ENCODE data around the gene RASGRP4.
"Not testable (repeated sequence)": the region's sequence is repeated elsewhere in the genome, so short reads cannot be mapped to it uniquely, and the experiment has no call there.

RASGRP4 gene

DNA sequence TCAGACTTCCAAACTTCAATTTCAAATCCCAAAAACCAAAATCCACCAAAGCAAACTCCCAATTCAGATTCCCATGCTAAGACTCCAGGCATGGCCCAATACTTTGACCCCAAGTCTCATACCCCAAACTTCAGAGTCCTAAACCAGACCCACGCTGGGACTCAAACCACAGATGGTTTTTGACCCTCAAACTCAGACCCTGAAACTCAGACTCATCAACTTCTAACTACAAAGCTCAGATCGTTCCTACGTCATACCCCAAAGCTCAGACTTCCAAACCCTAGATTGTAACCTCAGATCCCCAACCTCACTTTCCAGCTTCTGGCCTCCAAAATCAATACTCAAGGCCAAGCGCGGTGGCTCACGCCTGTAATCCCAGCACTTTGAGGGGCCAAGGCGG is 19.3 kb upstream of the RASGRP4 start:
- no peak for DNase-seq (ENCODE audit: low read depth)

DNA sequence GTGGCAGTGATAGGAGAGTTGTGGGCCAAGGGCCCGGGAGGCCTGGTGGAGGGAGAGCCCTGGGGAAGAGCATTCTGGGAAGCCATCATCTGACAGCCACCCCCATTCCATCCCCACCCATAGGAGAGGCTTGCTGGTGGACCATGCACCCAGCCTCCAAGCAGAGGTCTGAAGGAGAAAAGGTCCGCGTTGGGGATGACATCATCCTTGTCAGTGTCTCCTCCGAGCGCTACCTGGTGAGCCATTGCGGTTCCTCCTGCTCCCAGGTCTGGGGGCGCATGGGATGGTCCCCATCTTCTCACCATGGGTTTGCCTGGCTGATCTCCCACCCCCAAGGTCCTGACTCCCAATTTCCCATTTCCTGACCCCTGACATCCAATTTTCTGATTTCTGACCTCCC is 18.0 kb upstream of the RASGRP4 start:
- no peak for DNase-seq (ENCODE audit: low read depth)

DNA sequence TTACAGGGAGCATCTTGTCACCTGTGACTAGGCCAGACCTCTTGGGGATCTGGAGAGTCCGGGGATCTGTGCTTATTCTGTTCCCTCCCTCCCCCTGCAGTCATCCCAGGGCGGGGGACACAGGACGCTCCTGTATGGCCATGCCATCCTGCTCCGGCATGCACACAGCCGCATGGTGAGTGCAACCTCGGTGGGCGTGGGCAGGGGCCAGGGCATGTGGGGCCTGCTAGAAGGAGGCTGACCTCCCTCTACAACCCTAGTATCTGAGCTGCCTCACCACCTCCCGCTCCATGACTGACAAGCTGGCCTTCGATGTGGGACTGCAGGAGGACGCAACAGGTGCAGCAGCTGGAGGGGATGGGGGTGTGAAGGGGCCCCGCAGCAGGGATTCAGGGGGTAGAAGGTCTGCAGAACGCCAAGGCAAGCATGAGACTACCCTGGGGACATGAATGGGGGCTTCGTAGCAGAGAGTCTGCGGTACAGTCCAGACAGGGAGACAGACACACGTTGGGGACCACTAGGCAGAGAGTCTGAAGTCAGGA is 17.5 kb upstream of the RASGRP4 start:
- no peak for DNase-seq (ENCODE audit: low read depth)

DNA sequence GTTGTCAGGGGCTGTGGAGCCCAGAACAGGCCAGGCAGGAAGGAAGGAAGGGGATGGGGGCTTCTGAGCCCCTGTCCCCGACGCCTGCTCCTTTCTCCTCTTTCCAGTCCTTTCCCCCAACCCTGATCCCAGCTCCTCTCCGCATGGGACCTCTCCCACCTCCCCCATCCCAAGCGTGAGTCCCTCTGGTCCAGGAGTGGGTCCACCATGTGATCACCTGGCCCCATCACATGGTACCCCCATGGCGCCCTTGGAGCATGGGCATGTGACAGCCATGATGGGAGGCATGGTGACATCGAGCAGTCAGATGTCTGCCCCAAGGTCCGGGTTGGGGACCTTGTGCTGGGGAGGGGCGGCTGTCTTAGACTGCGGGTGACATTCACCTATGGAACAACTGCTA is 16.7 kb upstream of the RASGRP4 start:
- no peak for DNase-seq (ENCODE audit: low read depth)

DNA sequence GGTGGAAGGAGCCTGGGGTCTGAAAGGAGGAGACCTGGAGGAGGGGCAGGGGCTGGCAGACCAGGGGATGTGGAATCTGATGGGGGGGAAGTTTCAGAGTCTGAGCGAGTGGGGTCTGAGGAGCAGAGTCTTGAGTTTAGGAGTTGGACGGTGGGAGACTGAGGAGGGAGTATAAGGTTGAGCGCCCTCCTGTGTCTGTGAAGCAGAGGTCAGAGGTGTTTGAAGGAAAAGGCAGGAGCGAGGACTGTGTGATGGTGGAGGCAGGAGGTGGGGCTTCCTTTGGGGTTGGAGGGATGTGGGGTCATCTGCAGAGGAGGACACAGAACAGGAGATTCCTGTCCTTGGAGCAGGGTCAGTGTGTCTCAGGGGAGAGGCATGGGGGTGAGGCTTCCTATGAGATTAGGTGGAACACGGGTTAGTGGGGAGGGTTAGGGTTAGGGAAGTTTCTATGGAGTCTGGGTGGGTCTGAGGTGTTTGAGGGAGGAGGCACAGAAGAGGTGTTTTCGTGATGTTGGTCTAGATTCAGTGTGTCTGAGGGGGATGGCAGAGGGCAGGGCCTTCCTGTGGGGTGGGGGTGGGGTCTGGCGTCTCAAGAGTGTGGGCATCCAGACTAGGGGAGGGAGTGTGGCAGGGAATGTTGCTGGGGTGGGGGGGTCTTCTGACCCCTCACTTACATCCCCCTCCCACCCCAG is 15.8 kb upstream of the RASGRP4 start:
- DNase-seq (ENCODE audit: low read depth): no peak

DNA sequence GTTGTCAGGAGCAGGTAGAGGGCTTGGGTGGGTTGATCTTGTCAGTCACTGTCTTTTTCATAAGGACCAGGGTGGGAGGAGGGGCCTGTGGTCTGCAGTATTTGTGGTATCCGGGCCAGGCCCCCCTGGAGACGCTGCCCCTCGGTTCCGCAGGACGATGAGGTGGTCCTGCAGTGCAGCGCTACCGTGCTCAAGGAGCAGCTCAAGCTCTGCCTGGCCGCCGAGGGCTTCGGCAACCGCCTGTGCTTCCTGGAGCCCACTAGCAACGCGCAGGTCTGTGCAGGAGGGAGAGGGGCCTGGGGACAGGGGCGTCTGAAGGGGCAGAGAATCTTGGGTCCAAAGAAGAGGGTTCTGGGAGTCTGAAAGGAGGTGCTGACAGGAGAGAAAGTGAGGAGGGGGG is 14.6 kb upstream of the RASGRP4 start:
- no peak for DNase-seq (ENCODE audit: low read depth)

DNA sequence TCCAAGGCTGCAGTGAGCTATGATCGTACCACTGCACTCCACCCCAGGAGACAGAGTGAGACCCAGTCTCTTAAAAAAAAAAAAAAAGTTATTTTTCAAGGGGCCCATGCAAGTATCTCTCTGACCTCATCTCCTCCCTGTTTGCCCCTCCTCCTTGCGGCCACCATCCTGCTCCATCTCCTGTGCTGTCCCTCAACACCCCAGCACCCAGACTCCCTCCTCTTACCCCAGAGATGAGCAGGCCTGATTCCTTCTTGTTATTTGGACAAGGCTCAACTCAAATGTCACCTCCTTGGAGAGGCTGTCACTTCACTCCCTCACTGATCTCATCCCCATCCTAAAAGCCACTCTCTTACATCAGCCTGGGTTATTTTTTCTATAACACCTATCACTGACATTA is 11.9 kb upstream of the RASGRP4 start:
- DNase-seq (ENCODE audit: low read depth): no peak

DNA sequence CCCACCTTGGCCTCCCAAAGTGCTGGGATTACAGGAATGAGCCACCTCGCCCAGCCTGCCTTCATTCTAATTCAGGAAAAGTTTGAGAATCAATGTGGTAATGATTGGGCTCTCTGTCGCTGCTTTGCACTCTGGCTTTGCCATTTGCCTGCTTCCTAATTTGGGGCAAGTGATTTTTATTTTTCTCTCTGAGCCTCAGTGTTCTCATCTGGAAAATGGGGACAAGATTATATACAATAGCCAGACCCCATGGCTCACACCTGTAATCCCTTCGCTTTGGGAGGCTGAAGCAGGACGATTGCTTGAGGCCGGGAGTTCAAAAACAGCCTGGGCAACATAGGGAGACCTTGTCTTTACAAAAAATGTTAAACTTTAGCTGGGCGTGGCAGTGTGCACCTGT is 11.3 kb upstream of the RASGRP4 start:
- no peak for DNase-seq (ENCODE audit: low read depth)

DNA sequence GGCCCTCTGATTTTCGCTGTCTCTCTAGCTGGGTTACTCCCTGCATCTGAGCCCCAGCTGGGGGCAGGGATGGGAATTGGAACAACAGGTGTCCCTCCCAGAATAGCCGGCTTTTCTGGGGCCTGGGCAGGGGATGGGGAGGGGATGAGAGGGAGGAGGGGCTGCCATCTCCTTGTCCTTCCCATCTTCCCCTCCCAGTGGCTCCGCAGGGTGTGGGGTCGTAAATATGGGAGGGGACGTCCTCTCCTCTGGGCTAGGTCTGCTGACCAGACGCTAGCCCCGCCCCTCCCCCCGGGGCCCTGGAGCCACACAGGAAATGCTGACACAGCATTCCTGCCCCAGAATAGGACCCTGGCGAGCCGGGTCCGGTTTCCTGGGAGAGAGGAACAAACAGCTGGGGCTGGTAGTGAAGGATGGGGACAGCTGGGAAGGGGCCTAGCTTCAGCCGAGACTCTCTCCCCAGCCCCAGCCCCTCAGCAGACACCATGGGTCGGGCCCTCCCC is 8.6 kb upstream of the RASGRP4 start:
- DNase-seq (ENCODE audit: low read depth): no peak

GRCh38 chr19:38433268-38433733 is 7.3 kb upstream of the RASGRP4 start, which contains the start of gene RYR1:
RYR1 (plus strand) TSS chr19:38433691; CDS start chr19:38433830, 139 bp downstream.
- DNase-seq (ENCODE audit: low read depth): peak; percentile 20

- DNase-seq (ENCODE audit: low read depth): no peak
These were observed 4.9 kb upstream of the RASGRP4 start for GRCh38 chr19:38430931-38431330.

DNA sequence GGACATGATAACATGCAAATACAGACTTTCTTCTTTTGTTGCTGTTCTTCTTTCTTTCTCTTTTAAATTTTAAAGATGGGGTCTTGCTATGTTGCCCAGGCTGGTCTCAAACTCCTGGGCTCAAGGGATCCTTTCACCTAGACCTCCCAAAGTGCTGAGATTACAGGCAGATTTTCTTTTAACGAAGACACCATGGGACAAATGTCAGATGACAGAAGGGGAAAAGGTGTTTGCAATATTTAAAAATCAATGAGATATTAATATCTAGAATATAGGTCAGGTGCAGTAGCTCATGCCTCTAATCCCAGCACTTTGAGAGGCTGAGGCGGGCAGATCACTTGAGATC is 3.8 kb upstream of the RASGRP4 start:
- no peak for DNase-seq (ENCODE audit: low read depth)

DNA sequence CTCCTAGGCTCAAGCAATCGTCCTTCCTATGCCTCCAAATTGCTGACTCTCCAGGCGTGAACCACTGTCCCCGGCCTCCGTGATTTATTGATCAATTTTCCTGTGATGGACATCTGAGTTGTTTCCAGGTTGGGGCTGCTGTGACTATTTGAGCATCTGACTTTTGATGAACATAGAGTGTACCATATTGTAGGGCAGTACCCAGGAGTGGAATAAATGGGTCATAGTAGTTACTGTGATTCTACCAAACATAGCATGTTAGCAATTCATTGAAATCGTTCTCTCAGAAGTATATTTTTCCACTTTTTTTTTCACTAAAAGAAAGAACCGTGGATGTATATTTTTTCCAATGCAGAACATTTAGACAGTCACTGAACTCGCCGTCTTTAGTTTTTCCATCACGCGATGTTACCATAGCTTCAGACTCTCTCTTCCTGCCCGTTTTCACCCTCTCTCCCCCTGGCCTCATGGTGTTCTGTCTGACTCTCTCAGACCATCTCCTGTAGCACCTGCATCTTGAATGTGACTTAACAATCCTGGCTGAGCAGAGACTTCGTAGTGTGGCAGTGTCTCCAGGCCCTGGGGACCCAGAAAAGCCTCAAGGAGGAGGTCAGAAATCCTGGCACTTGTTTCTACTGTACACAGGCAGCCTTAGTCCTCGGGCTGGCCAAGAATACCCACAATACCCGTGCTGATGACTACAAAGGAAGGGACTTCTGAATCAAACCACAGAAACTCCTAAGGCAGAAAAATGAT is 3.2 kb upstream of the RASGRP4 start:
- DNase-seq (ENCODE audit: low read depth): no peak

GRCh38 chr19:38427035-38427677 is 1.1 kb upstream of the RASGRP4 start:
- DNase-seq (ENCODE audit: low read depth): not testable (repeated sequence)

DNA sequence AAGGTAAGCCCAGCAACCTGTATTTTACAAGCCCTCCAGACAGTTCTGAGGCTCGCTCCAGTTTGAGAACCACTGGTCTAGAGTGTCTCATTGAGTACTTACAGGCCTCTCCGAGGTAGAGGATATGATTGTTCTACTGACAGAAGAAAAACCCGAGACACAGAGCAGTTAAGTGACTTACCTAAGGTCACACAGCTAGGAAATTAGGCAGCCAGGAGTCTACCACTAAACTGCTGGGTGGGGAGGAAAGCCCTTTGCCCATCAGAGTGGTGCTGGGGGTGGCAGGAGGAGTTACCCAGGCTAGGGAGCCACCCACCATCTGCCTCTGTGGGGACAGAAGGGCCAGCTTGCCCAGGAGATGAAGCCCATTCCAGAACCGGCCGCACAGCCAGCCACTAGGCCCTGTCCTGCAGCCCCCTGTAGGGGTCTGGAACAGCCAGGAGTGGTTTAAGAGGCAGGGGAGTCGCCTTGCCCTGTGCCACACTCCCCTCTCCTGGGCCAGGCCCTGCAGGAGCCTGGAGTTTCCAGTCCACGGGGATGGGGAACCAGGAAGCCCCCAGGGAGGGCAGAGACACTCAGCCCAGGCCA is 703 bp downstream of the RASGRP4 start:
- no peak for DNase-seq (ENCODE audit: low read depth)

DNA sequence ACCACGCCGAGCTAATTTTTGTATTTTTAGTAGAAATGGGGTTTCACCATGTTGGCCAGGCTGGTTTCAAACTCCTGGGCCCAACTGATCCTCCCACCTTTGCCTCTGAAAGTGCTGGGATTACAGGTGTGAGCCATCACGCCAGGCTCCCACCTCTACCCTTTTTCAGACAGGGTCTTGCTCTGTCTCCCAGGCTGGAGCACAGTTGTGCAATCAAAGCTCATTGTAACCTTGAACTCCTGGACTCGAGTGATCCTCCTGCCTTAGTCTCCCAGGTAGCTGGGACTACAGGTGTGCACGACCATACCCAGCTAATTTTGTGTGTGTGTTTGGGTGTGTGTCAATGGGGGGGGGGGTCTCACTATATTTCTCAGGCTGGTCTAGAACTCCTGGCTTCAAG is 1.7 kb downstream of the RASGRP4 start:
- no peak for DNase-seq (ENCODE audit: low read depth)

- no peak for DNase-seq (ENCODE audit: low read depth)
These were observed 3.6 kb downstream of the RASGRP4 start for GRCh38 chr19:38422438-38422837.

DNA sequence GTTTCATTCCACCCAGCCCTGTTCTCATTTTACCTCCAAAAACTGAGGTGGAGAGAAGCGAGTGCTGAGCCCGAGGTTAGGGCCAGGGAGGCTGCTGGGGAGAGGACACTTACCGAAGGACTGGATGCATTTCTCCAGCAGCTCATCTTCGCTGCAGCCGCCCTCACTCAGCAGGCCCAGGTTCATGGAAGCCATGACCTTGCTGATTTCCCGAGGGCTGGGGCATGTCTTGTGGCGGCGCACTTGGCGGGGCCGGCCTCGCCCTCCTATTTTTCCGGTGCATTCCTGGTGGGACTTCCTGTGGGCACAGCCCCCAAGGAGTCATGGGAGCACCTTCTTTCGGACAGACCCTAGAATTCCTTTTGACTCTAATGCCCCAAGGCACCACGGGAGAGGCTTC is 4.2 kb downstream of the RASGRP4 start:
- DNase-seq (ENCODE audit: low read depth): no peak

- no peak for DNase-seq (ENCODE audit: low read depth)
These were observed 5.1 kb downstream of the RASGRP4 start for GRCh38 chr19:38420935-38421334.

- DNase-seq (ENCODE audit: low read depth): peak; percentile 18
These were observed 8.2 kb downstream of the RASGRP4 start for GRCh38 chr19:38417544-38418506.

DNA sequence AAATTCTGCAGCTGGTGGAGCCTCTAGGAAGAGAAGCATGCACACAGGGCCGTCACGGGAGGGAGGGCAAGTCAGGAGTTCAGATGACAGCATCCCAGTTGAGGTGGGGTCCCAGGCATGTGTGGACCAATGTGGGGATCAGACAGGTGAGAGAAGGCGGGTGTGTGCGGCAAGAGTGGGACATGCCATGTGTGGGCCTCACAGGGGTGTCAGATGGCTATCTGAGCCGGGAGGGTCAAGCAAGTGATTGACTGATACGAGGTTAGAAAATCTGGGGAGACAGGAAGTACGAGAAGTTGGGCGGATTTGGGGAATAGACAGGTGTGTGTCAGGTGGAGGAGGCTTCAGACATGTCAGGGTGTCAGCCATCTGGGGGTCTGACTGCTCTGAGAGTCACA is 8.9 kb downstream of the RASGRP4 start:
- DNase-seq (ENCODE audit: low read depth): no peak

Measured in activated T-cell treated with anti-CD3 and anti-CD28 coated beads for 1 hour (primary cell).